Breast epithelium (tissue), 4 donors: ENCODE measurements around the gene EFNA3. TPM values are rescaled to one million over a fixed set of nuclear protein-coding genes. Genes with fewer than 3 reads are reported as not detected.

Experiments
- DNase-seq, 2 donors: peaks; one replicate each; pipeline ENCODE4 v3.0.0-alpha.2; 2019; ENCODE audit warnings: low spot score in 2 of 2
- H3K27ac ChIP-seq, 2 donors: fragments of 200-600 bp; sonication (generic) in 1 of 2; one replicate each; pipeline ENCODE4 v1.5.1; 2016 to 2019; ENCODE audit warnings: mild to moderate bottlenecking in 1 of 2
- H3K27me3 ChIP-seq, 2 donors: fragments of 200-600 bp; sonication (generic) in 1 of 2; one replicate each; pipeline versions ENCODE4 v1.5.1 to v1.6.0; 2017 to 2019; ENCODE audit warnings: control low read depth in 1 of 2, mild to moderate bottlenecking in 1 of 2
- H3K36me3 ChIP-seq: fragments of 200-600 bp; one replicate; pipeline ENCODE4 v1.5.1; 2019
- H3K4me1 ChIP-seq, 2 donors: fragments of 200-600 bp; sonication (generic); one replicate each; pipeline ENCODE4 v1.5.1; 2016 to 2019; ENCODE audit warnings: control low read depth in 1 of 2
- H3K4me3 ChIP-seq, 3 donors: fragments of 200-600 bp; sonication (generic); 1 replicate in 2 of 3; 2 replicates in 1 of 3; pipeline ENCODE4 v1.5.1; 2016 to 2019; ENCODE audit warnings: mild to moderate bottlenecking in 3 of 3, moderate library complexity in 2 of 3
- H3K9me3 ChIP-seq, 2 donors: fragments of 200-600 bp; sonication (generic) in 1 of 2; one replicate each; pipeline ENCODE4 v1.5.1; 2016 to 2019; ENCODE audit warnings: control low read depth in 1 of 2
- POLR2A ChIP-seq: fragments of 450-650 bp; IDR thresholded peaks from one replicate; pipeline ENCODE4 v1.6.1; 2016; ENCODE audit warnings: antibody characterized with exemption, mild to moderate bottlenecking, moderate library complexity
- POLR2AphosphoS5 ChIP-seq, 3 donors: sonication (generic); formaldehyde crosslinking; IDR thresholded peaks; one replicate each; pipeline ENCODE4 v1.6.1; 2017; ENCODE audit warnings: antibody characterized with exemption in 3 of 3
- intact Hi-C: fragments of 100-400 bp; cut with DNase I; formaldehyde crosslinking; loops from one replicate; pipeline ENCODE4 v1.15.1; 2023; ENCODE audit warnings: low total_unique reads
- total RNA-seq, 3 donors: library from RNA; depleted of rRNA; stranded (reverse); fragments of >200 nt; gene quantifications; one replicate each; pipeline ENCODE4 v1.1.0, GENCODE V29; 2016
- TF ChIP-seq, protein P1 (sequence below), 3 donors: fragments of 450-650 bp; IDR thresholded peaks; one replicate each; pipeline ENCODE4 v1.5.1; 2016 to 2017; ENCODE audit warnings: antibody characterized with exemption in 3 of 3, mild to moderate bottlenecking in 3 of 3, moderate library complexity in 3 of 3

EFNA3 gene
- total RNA-seq, 3 donors from 2014 or later = 1.6 to 7.2 (median 6.6) TPM

DNA sequence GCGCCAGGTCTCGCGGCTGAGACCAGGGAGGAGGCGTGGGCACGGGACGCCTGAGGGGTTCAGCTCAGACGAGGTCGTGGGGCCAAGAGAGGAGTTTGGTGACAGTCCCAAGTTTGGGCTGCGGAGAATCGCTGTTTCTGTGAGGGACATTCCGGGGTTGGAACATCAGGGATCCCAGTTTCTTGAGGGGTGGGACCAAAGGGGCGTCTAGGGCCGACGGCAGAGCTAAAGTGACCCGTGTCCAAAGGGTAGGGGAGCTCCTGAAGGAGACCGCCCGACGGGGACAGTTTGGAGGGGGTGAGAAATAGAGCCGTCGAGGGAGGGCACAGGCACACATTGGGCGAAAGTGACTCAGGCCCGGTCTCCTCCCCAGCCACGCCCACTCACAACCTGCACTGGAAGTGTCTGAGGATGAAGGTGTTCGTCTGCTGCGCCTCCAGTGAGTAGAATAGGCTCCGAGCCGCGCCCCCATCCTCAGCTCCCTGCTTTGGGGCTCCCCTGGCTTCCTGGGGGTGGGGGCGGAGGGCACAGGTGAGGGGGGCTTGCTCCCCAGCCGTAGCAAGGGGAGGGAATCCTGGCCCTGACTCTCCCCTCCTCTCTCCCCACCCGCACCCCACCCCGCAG, 7.0 kb downstream of the EFNA3 start:
- Histone ChIP-seq H3K27ac (peak overlapping the region; percentile 94 to 98), H3K4me1 (peaks cover 23 to 28% of the 10 kb centered on the region in 2 donors), H3K27me3 (peaks cover 16 to 18% of the 10 kb centered on the region in 2 donors), H3K9me3 (no peaks in the 10 kb centered on the region), H3K4me3 (peak overlapping the region; percentile 69 to 86 (median 73)), H3K36me3 (no peaks in the 10 kb centered on the region)
- TF ChIP-seq POLR2AphosphoS5 (IDR thresholded peaks at IDR 0.05) (no peak), POLR2A (no peak)
- TF ChIP-seq, protein P1, sequence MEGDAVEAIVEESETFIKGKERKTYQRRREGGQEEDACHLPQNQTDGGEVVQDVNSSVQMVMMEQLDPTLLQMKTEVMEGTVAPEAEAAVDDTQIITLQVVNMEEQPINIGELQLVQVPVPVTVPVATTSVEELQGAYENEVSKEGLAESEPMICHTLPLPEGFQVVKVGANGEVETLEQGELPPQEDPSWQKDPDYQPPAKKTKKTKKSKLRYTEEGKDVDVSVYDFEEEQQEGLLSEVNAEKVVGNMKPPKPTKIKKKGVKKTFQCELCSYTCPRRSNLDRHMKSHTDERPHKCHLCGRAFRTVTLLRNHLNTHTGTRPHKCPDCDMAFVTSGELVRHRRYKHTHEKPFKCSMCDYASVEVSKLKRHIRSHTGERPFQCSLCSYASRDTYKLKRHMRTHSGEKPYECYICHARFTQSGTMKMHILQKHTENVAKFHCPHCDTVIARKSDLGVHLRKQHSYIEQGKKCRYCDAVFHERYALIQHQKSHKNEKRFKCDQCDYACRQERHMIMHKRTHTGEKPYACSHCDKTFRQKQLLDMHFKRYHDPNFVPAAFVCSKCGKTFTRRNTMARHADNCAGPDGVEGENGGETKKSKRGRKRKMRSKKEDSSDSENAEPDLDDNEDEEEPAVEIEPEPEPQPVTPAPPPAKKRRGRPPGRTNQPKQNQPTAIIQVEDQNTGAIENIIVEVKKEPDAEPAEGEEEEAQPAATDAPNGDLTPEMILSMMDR (IDR thresholded peaks at IDR 0.05) = no peak
- peak; percentile 76 to 84 for DNase-seq
- intact Hi-C loops = no loop called here

DNA sequence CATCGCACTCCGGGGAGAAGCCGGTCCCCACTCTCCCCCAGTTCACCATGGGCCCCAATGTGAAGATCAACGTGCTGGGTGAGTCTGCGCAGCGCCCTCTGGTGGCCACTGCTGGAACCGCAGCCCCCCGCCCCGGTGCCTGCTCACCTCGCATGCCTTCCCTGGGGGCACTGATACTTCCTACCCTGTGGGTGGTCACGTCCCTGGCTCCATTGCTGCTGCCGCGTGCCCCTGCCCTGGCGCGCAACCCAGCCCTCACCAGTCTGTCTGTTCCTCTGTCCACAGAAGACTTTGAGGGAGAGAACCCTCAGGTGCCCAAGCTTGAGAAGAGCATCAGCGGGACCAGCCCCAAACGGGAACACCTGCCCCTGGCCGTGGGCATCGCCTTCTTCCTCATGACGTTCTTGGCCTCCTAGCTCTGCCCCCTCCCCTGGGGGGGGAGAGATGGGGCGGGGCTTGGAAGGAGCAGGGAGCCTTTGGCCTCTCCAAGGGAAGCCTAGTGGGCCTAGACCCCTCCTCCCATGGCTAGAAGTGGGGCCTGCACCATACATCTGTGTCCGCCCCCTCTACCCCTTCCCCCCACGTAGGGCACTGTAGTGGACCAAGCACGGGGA, 7.6 kb downstream of the EFNA3 start:
- Histone ChIP-seq H3K4me1 (peaks cover 20 to 22% of the 10 kb centered on the region in 2 donors), H3K4me3 (peak overlapping the region; percentile 69 to 86 (median 73)), H3K27me3 (peaks cover 14 to 16% of the 10 kb centered on the region in 2 donors), H3K27ac (peak overlapping the region; percentile 94 to 98), H3K36me3 (no peaks in the 10 kb centered on the region), H3K9me3 (no peaks in the 10 kb centered on the region)
- intact Hi-C loops = no loop called here
- DNase-seq = peak; percentile 59 to 70
- no peak for TF ChIP-seq POLR2A
- TF ChIP-seq, protein P1 (IDR thresholded peaks at IDR 0.05) = peak; percentile 92 to 95 (median 93)

- peaks cover 15 to 20% of the 10 kb centered on the region in 2 donors for H3K4me1 ChIP-seq
- peaks cover 14% of the 10 kb centered on the region in 2 donors for H3K27me3 ChIP-seq
- no peaks in the 10 kb centered on the region for H3K36me3 ChIP-seq
- no peak overlapping the region for H3K27ac ChIP-seq
- DNase-seq = no peak
- TF ChIP-seq POLR2AphosphoS5 (IDR thresholded peaks at IDR 0.05) = no peak
- TF ChIP-seq, protein P1 (IDR thresholded peaks at IDR 0.05) = no peak
- no peak for TF ChIP-seq POLR2A
- no peak overlapping the region for H3K4me3 ChIP-seq
- intact Hi-C loops = no loop called here
- no peaks in the 10 kb centered on the region for H3K9me3 ChIP-seq
These were observed 8.4 kb downstream of the EFNA3 start for GRCh38 chr1:155086856-155087535.

DNA sequence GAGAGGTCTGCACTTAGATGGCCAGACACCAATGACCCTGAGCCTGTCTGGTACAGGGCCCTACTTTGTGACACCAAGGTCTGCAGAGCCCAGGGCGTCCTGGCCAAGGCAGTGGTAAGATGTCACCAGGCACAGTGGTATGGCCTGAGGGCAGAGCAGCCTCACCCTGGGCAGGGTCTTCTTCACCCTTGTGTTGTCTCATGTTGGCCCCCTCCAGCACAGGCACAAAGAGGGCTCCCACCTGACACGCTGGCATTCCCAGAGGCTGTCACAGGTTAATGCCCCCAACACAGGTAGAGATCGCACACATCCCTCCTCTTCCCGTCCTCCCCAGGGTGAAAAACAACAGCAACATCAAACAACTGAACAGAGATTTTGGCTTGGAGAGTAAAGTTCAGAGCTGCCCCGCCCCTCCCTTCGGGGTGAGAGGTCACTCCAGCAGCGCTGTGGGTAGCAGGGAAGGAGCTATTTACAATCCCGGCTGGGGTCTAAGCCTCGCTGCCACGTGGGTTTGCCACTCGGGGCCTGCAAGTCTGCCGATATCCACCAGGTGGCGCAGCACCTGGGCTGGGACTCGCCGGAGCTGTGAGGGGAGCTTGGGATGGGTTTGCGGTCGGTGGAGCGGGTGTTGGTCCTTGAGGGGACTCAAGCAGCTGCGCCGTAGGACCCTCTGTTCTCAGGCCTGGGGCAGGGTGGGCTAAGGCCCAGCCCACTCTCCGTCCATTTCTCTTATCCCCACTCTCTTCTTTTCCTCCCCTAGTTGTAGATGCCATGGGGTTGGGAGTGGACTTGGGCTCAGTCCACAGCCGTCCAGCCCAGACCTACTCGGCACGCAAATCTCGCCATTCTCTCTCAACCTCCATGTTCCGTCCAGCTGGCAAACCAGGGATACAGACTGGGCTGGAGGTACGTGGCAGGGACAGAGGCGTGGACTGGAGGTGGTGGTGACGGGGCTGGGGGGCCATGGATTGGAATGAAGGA, 12.7 kb downstream of the EFNA3 start:
- TF ChIP-seq, protein P1 (IDR thresholded peaks at IDR 0.05) = peak; percentile 95 to 98 (median 97)
- TF ChIP-seq POLR2AphosphoS5 (IDR thresholded peaks at IDR 0.05) (peak in 2 of 3 donors; percentile 11 to 53), POLR2A (no peak)
- no peaks in the 10 kb centered on the region for H3K9me3 ChIP-seq
- H3K27ac ChIP-seq = no peak overlapping the region
- H3K4me3 ChIP-seq = no peak overlapping the region
- peak in 1 of 2 donors; percentile 78 for DNase-seq
- peaks cover 0 to 10% of the 10 kb centered on the region in 2 donors for H3K4me1 ChIP-seq
- no peaks in the 10 kb centered on the region for H3K27me3 ChIP-seq
- H3K36me3 ChIP-seq = no peaks in the 10 kb centered on the region
- intact Hi-C loops = loop anchor here (5.0 kb wide), 1 partner anchor 76 kb away; no protein-coding TSS in a partner anchor
